Spinal cord (tissue), 10 donors: ENCODE data around the gene MRS2. TPM values are rescaled to one million over a fixed set of nuclear protein-coding genes. Genes with fewer than 3 reads are reported as not detected.
A peak's percentile ranks its signal among the peaks of the same experiment; 100 is the strongest.
"Not testable (repeated sequence)": the region's sequence is repeated elsewhere in the genome, so short reads cannot be mapped to it uniquely, and the experiment has no call there.

Experiments used
- DNase-seq, 6 donors: peaks; one replicate each; pipeline versions ENCODE4 v3.0.0 to v3.0.0-alpha.2; 2013 to 2015; ENCODE audit warnings: low spot score in 6 of 6, low read depth in 4 of 6
- H3K27ac ChIP-seq: one replicate; pipeline ENCODE4 v1.5.1; 2013; ENCODE audit warnings: low read depth, low read length, control low read depth
- H3K27me3 ChIP-seq: one replicate; pipeline ENCODE4 v1.6.1; 2013; ENCODE audit warnings: low read length; ENCODE audit not compliant: control insufficient read depth, insufficient read depth
- H3K36me3 ChIP-seq: one replicate; pipeline ENCODE4 v1.6.1; 2013; ENCODE audit warnings: low read length; ENCODE audit not compliant: control insufficient read depth, insufficient read depth
- H3K4me1 ChIP-seq: one replicate; pipeline ENCODE4 v1.6.1; 2013; ENCODE audit warnings: low read length; ENCODE audit not compliant: control insufficient read depth, insufficient read depth
- H3K4me3 ChIP-seq: one replicate; pipeline ENCODE4 v1.5.1; 2013; ENCODE audit warnings: low read depth, low read length, control low read depth
- H3K9me3 ChIP-seq: one replicate; pipeline ENCODE4 v1.6.1; 2013; ENCODE audit warnings: low read length; ENCODE audit not compliant: control insufficient read depth, insufficient read depth
- WGBS: methylation state at CpG from one replicate; pipeline ENCODE4 v1.1.5; 2013; ENCODE audit warnings: missing lambda C conversion rate; ENCODE audit not compliant: insufficient coverage; 5-methylcytosine and 5-hydroxymethylcytosine counted together
- polyA plus RNA-seq, 2 donors: library from polyadenylated mRNA; unstranded; fragments of 120-200 nt; gene quantifications; one replicate each; pipeline ENCODE4 v1.2.1, GENCODE V29; 2013; ENCODE audit not compliant: insufficient read length in 2 of 2
- total RNA-seq, 2 donors: library from RNA; depleted of rRNA in 1 of 2; stranded (reverse); fragments of 120-200 nt in 1 of 2; fragments of >200 nt in 1 of 2; gene quantifications; one replicate each; pipeline versions ENCODE4 v1.2.3 to v1.2.4, GENCODE V29; 2013 to 2014
- donor health status: healthy.

MRS2 gene
- total and polyA plus RNA-seq, 4 donors = 20.7 to 25.4 (median 22.7) TPM

DNA sequence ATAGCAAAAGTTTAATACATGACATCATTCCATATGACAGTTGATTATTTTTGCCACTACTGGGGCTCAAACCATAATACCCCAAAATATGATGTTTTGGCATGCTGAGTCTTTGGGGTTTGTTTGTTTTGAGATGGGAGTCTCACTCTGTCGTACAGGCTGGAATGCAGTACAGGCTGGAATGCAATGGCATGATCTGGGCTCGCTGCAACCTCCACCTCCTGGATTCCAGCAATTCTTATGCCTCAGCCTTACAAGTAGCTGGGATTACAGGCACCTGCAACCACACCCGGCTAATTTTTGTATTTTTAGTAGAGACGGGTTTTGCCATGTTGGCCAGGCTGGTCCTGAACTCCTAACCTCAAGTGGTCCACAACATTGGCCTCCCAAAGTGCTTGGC is 1.3 kb upstream of the MRS2 start:
- 79% methylated on average over 2 of the region's 4 CpGs for WGBS
- H3K4me3 ChIP-seq = no peak overlapping the region
- H3K27ac ChIP-seq = no peak overlapping the region
- H3K9me3 ChIP-seq = no peaks in the 10 kb centered on the region
- H3K36me3 ChIP-seq = no peaks in the 10 kb centered on the region
- no peaks in the 10 kb centered on the region for H3K4me1 ChIP-seq
- no peak for DNase-seq
- H3K27me3 ChIP-seq = no peaks in the 10 kb centered on the region

DNA sequence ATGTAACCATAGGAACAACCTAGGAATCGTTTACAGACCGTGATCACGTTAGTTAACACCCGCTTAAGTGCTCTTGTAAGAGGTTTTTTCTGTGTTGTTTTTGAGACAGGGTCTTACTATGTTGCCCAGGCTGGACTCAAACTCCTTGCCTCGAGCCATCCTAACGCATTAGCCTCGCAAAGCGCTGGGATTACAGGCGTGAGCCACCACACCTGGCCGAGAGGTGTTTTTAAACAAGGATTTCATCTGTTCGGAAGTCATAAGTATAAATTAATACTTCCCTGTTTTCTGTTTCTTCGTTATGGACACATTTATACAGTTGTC is 727 bp downstream of the MRS2 start:
- Histone ChIP-seq H3K27me3 (no peaks in the 10 kb centered on the region), H3K4me1 (no peaks in the 10 kb centered on the region), H3K36me3 (no peaks in the 10 kb centered on the region), H3K4me3 (peak overlapping the region; percentile 90), H3K9me3 (no peaks in the 10 kb centered on the region), H3K27ac (peak overlapping the region; percentile 73)
- WGBS = 8% methylated on average over 6 of the region's 12 CpGs
- peak in 1 of 6 donors; percentile 1 for DNase-seq

DNA sequence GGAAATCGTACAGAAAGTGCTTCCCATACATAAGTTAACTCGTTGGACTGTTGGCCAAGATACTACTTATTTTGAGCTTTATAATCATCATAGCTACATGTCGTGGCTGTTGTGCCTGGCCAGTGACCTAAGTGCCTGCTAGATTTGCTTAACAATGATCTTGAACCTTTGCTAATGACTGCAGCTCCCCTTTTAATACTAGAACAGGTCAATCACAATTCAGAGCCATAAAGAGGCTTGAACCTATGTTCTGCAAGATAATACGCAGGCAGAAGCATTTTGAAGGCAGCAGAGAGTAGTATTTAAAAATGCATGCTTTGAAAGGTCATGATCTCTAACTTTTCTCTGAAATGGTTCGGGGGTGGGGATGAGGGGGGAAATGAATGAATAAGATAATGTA is 2.5 kb downstream of the MRS2 start:
- Histone ChIP-seq H3K27me3 (no peaks in the 10 kb centered on the region), H3K4me3 (no peak overlapping the region)
- 78% methylated on average over 4 of the region's 5 CpGs for WGBS

DNA sequence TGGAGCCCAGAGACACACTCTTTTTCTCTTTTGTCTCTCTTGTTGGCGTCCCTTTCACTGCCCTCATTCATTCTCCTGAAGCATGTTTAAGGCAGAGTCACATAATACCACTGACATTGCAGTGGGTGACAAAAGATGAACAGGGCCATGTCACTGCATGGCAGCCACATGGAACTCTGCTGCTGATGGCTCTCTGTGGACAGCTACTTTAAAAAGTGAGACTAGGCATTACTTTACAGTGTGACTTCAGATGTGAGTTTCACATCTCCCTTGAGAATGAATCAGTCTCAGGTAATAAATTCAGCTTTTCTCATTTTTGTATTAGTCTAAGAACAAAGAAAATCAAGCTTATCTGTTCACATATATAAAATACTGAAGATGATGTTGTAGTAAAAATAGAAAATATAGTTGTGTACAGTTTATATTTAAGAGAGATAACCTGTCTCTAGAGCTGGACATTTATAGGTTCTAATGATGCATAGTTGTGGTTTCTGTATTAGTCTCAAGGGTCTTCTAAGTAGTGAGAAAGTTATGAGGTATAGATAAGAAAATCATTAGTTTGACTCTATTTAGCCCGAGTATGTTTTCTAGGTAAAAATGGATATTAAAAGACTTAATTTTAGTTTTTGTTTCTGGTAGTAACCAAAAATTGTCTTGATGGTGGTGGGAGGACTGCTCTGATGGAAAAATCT is 6.1 kb downstream of the MRS2 start:
- 49% methylated on average over 2 of the region's 2 CpGs for WGBS
- peaks cover 12% of the 10 kb centered on the region for H3K36me3 ChIP-seq
- no peak for DNase-seq

More for the DNA sequence above, 2.5 kb downstream of the MRS2 start:
- DNase-seq = no peak
- Histone ChIP-seq H3K4me1 (no peaks in the 10 kb centered on the region), H3K9me3 (no peaks in the 10 kb centered on the region), H3K36me3 (no peaks in the 10 kb centered on the region), H3K27ac (no peak overlapping the region)

DNA sequence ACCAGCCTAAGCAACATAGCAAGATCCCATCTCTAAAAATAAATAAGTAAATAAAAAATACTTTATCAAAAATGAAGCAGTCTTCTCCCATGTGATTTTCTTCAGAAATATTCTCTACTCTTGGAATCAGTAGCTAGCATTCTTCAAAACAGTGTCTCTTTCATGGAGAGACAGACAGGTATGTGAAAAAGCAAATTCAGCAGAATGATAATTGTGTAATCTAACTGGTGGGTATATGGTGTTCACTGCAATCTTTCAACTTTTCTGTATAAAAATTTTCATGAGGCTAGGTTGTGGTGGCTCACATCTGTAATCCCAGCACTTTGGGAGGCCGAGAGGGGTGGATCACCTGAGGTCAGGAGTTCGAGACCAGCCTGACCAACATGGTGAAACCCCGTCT is 7.9 kb downstream of the MRS2 start:
- Histone ChIP-seq H3K27me3 (no peaks in the 10 kb centered on the region), H3K4me3 (no peak overlapping the region), H3K4me1 (no peaks in the 10 kb centered on the region), H3K36me3 (peaks cover 16% of the 10 kb centered on the region), H3K9me3 (no peaks in the 10 kb centered on the region), H3K27ac (no peak overlapping the region)
- no peak for DNase-seq
- WGBS = no CpG with 5 or more reads among the region's 3 CpGs

More for the DNA sequence above, 6.1 kb downstream of the MRS2 start:
- Histone ChIP-seq H3K27ac (no peak overlapping the region), H3K4me3 (no peak overlapping the region), H3K4me1 (no peaks in the 10 kb centered on the region), H3K9me3 (no peaks in the 10 kb centered on the region), H3K27me3 (no peaks in the 10 kb centered on the region)

DNA sequence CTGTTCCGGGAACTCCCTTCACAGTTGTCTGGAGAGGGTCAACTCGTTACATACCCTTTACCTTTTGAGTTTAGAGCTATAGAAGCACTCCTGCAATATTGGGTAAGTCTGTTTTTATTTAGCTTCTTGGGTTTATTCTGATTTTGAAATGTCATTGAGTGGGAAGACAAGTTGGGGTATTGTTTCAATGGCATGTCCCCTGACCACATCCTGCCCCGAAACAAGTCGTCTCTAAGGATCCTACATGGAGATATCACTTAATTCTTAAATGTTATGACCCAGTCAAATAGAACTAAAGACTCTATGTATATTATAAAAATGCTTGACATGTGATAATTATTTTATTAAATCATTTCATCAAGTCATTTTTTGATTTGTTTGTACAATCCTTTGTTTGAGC is 9.6 kb downstream of the MRS2 start:
- no CpG with 5 or more reads among the region's 4 CpGs for WGBS
- no peak overlapping the region for H3K27ac ChIP-seq
- no peak for DNase-seq
- no peaks in the 10 kb centered on the region for H3K9me3 ChIP-seq
- H3K27me3 ChIP-seq = no peaks in the 10 kb centered on the region
- peaks cover 21% of the 10 kb centered on the region for H3K36me3 ChIP-seq
- H3K4me3 ChIP-seq = no peak overlapping the region
- H3K4me1 ChIP-seq = no peaks in the 10 kb centered on the region

DNA sequence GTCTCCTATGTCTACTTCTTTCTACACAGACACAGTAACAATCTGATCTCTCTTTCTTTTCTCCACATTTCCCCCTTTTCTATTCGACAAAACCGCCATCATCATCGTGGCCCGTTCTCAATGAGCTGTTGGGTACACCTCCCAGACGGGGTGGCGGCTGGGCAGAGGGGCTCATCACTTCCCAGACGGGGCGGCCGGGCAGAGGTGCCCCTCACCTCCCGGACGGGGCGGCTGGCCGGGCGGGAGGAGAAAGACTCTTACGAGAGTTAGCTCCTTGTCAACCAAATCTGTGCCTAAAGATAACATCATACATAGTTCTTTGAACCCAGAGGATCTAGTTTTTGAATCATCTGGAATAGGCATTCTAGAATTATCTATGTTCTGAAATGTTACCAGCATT is 11.8 kb downstream of the MRS2 start:
- not testable (repeated sequence) for DNase-seq, H3K27me3 ChIP-seq, H3K27ac ChIP-seq, H3K9me3 ChIP-seq, H3K4me3 ChIP-seq, H3K4me1 ChIP-seq
- WGBS = 90% methylated on average over 9 of the region's 15 CpGs
- peaks cover 40% of the 10 kb centered on the region for H3K36me3 ChIP-seq

DNA sequence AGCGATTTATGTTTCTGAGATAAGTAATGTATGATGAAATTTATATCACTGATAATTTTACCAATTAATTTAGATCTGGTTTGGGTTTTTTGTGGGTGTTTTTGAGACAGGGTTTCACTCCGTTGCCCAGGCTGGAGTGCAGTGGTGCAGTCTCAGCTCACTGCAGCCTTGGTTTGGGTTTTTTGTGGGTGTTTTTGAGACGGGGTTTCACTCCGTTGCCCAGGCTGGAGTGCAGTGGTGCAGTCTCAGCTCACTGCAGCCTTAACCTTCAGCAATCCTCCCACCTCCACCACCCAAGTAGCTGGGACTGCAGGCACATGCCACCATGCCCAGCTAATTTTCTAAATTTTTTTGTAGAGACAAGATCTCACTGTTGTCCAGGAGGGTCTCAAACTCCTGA is 13.0 kb downstream of the MRS2 start:
- Histone ChIP-seq H3K4me1 (no peaks in the 10 kb centered on the region), H3K36me3 (peaks cover 43% of the 10 kb centered on the region), H3K27ac (no peak overlapping the region), H3K27me3 (no peaks in the 10 kb centered on the region), H3K9me3 (no peaks in the 10 kb centered on the region), H3K4me3 (no peak overlapping the region)
- DNase-seq = no peak
- 100% methylated on average over 1 of the region's 4 CpGs for WGBS

DNA sequence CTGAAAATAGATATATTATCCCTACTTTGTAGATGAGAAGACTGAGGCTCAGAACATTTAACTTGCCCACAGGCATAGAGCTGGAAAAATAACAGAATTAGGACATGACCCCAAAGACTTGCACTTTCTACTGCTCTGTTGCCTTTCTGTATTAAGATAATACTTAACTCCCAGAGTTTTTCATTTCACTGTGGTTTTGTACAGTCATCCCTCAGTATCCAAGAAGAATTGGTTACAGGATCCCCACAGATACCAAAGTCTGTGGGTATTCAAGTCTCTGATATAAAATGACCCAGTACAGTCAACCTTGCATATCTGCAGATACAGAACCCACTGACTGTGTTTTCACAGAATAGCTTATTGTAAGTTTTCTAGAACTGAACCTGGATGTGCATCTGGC is 16.8 kb downstream of the MRS2 start:
- H3K27ac ChIP-seq = no peak overlapping the region
- peaks cover 37% of the 10 kb centered on the region for H3K36me3 ChIP-seq
- no peak overlapping the region for H3K4me3 ChIP-seq
- no peaks in the 10 kb centered on the region for H3K4me1 ChIP-seq
- H3K9me3 ChIP-seq = no peaks in the 10 kb centered on the region
- no peak for DNase-seq
- no peaks in the 10 kb centered on the region for H3K27me3 ChIP-seq

DNA sequence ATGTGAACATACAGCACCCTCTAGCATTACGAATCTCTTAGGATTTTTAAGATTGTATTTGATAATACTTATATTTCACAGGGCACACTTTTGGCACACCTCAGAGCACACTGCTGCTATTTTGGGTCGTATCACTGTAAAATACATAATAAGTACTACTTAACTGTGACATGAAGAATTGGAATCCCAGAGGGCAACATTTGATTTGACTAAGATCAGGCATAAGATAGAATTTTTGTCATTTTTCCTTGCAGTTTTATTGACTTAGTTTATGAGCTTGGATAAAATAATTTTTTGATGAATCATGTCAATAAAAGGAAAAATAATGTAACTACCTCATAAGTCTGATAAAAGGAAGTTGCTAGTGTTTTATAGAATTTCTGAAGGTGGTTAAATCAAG is 22.4 kb downstream of the MRS2 start:
- Histone ChIP-seq H3K36me3 (peaks cover 17% of the 10 kb centered on the region), H3K4me1 (no peaks in the 10 kb centered on the region), H3K4me3 (no peak overlapping the region), H3K9me3 (no peaks in the 10 kb centered on the region), H3K27ac (no peak overlapping the region), H3K27me3 (no peaks in the 10 kb centered on the region)
- DNase-seq = no peak
- no CpG with 5 or more reads among the region's 2 CpGs for WGBS
